ENCODE measurements around the gene ERC2.

The ERC2 gene

GRCh38 chr3:56133423-56133822 is 334.8 kb downstream of the ERC2 start:
- H3K27ac ChIP-seq (ENCODE audit: low read depth, low read length, poor library complexity, severe bottlenecking), result no peak overlapping the region

DNA sequence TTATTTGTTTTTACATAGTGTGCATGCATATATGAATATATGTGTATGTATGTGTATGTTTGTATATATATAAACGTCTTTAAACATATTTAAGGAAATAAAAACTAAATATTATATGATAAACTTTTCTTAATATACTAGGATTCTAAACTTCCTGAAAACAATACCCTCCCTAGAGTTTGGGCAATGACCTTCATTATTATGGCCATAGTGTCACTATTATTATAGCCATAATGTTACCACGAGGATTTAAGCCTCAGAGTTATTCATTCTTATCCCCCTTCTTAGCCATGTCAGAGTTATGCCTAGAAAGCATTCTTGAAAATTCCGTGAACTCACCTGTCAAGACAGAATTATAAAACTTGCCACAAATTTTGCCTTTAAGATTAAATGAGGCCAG is 335.5 kb downstream of the ERC2 start:
- H4K20me1 ChIP-seq (ENCODE audit: insufficient read depth, low read length), result no peaks in the 10 kb centered on the region
- H3K27ac ChIP-seq (ENCODE audit: low read depth, low read length, poor library complexity, severe bottlenecking), result no peak overlapping the region
- H3K9ac ChIP-seq (ENCODE audit: low read length), result no peak overlapping the region
- no peaks in the 10 kb centered on the region for H3K9me3 ChIP-seq (ENCODE audit: low read length)
- no peak overlapping the region for H2AFZ ChIP-seq (ENCODE audit: low read length)
- no peaks in the 10 kb centered on the region for H3K9me2 ChIP-seq (ENCODE audit: low read depth, low read length)
- TF ChIP-seq, protein P1, sequence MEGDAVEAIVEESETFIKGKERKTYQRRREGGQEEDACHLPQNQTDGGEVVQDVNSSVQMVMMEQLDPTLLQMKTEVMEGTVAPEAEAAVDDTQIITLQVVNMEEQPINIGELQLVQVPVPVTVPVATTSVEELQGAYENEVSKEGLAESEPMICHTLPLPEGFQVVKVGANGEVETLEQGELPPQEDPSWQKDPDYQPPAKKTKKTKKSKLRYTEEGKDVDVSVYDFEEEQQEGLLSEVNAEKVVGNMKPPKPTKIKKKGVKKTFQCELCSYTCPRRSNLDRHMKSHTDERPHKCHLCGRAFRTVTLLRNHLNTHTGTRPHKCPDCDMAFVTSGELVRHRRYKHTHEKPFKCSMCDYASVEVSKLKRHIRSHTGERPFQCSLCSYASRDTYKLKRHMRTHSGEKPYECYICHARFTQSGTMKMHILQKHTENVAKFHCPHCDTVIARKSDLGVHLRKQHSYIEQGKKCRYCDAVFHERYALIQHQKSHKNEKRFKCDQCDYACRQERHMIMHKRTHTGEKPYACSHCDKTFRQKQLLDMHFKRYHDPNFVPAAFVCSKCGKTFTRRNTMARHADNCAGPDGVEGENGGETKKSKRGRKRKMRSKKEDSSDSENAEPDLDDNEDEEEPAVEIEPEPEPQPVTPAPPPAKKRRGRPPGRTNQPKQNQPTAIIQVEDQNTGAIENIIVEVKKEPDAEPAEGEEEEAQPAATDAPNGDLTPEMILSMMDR (IDR thresholded peaks at IDR 0.05; ENCODE audit: low read length), result no peak
- H3K4me1 ChIP-seq (ENCODE audit: insufficient read depth, low read length, severe bottlenecking), result no peaks in the 10 kb centered on the region
- no peak overlapping the region for H3K4me3 ChIP-seq (ENCODE audit: low read depth, low read length, poor library complexity, severe bottlenecking)
- H3K79me2 ChIP-seq (ENCODE audit: insufficient read depth, low read length), result no peaks in the 10 kb centered on the region
- H3F3A ChIP-seq (ENCODE audit: insufficient read depth, low read length), result no peaks in the 10 kb centered on the region
- H3K36me3 ChIP-seq (ENCODE audit: insufficient read depth, low read length), result no peaks in the 10 kb centered on the region
- H3K27me3 ChIP-seq (ENCODE audit: insufficient read depth, low read length), result no peaks in the 10 kb centered on the region
- H3K4me2 ChIP-seq (ENCODE audit: low read length), result no peak overlapping the region

More at GRCh38 chr3:56133423-56133822, 334.8 kb downstream of the ERC2 start:
- H3K4me1 ChIP-seq (ENCODE audit: insufficient read depth, low read length, severe bottlenecking), result no peaks in the 10 kb centered on the region
- H3F3A ChIP-seq (ENCODE audit: insufficient read depth, low read length), result no peaks in the 10 kb centered on the region
- no peak overlapping the region for H3K4me3 ChIP-seq (ENCODE audit: low read depth, low read length, poor library complexity, severe bottlenecking)
- H3K9me2 ChIP-seq (ENCODE audit: low read depth, low read length), result no peaks in the 10 kb centered on the region
- H3K36me3 ChIP-seq (ENCODE audit: insufficient read depth, low read length), result no peaks in the 10 kb centered on the region
- no peak overlapping the region for H3K4me2 ChIP-seq (ENCODE audit: low read length)
- H2AFZ ChIP-seq (ENCODE audit: low read length), result no peak overlapping the region
- H3K9ac ChIP-seq (ENCODE audit: low read length), result no peak overlapping the region
- H4K20me1 ChIP-seq (ENCODE audit: insufficient read depth, low read length), result no peaks in the 10 kb centered on the region
- H3K9me3 ChIP-seq (ENCODE audit: low read length), result no peaks in the 10 kb centered on the region
- TF ChIP-seq, protein P1 (IDR thresholded peaks at IDR 0.05; ENCODE audit: low read length), result no peak
- no peak for TF ChIP-seq EZH2 (IDR thresholded peaks at IDR 0.05; ENCODE audit: borderline replicate concordance, low read length)
- H3K27me3 ChIP-seq (ENCODE audit: insufficient read depth, low read length), result no peaks in the 10 kb centered on the region
- H3K79me2 ChIP-seq (ENCODE audit: insufficient read depth, low read length), result no peaks in the 10 kb centered on the region

GRCh38 chr3:56131974-56132590 is 336.2 kb downstream of the ERC2 start:
- Histone ChIP-seq H3K27ac (ENCODE audit: low read depth, low read length, poor library complexity, severe bottlenecking) (no peak overlapping the region), H3F3A (ENCODE audit: insufficient read depth, low read length) (no peaks in the 10 kb centered on the region), H3K36me3 (ENCODE audit: insufficient read depth, low read length) (no peaks in the 10 kb centered on the region), H4K20me1 (ENCODE audit: insufficient read depth, low read length) (no peaks in the 10 kb centered on the region), H3K4me3 (ENCODE audit: low read depth, low read length, poor library complexity, severe bottlenecking) (no peak overlapping the region), H3K79me2 (ENCODE audit: insufficient read depth, low read length) (no peaks in the 10 kb centered on the region), H3K27me3 (ENCODE audit: insufficient read depth, low read length) (no peaks in the 10 kb centered on the region), H2AFZ (ENCODE audit: low read length) (no peak overlapping the region), H3K9me3 (ENCODE audit: low read length) (no peaks in the 10 kb centered on the region), H3K9ac (ENCODE audit: low read length) (no peak overlapping the region), H3K4me1 (ENCODE audit: insufficient read depth, low read length, severe bottlenecking) (no peaks in the 10 kb centered on the region), H3K4me2 (ENCODE audit: low read length) (no peak overlapping the region), H3K9me2 (ENCODE audit: low read depth, low read length) (no peaks in the 10 kb centered on the region)
- TF ChIP-seq, protein P1 (IDR thresholded peaks at IDR 0.05; ENCODE audit: low read length), result no peak
